Tibial nerve (tissue), 4 donors: ENCODE data around the gene MAMDC2.

Source experiments
- EP300 ChIP-seq, 2 donors: sonication (generic); formaldehyde crosslinking; IDR thresholded peaks; one replicate each; pipeline ENCODE4 v1.6.1; 2017; ENCODE audit warnings: antibody characterized with exemption in 2 of 2, mild to moderate bottlenecking in 1 of 2
- TF ChIP-seq, protein P1 (sequence below), 5 experiments: fragments of 200-600 bp in 3 of 5; fragments of 450-650 bp in 2 of 5; sonication (generic) in 3 of 5; IDR thresholded peaks; one replicate each; pipeline ENCODE4 v1.5.1; 2016 to 2019; ENCODE audit warnings: antibody characterized with exemption in 5 of 5, mild to moderate bottlenecking in 3 of 5, moderate library complexity in 2 of 5

DNA sequence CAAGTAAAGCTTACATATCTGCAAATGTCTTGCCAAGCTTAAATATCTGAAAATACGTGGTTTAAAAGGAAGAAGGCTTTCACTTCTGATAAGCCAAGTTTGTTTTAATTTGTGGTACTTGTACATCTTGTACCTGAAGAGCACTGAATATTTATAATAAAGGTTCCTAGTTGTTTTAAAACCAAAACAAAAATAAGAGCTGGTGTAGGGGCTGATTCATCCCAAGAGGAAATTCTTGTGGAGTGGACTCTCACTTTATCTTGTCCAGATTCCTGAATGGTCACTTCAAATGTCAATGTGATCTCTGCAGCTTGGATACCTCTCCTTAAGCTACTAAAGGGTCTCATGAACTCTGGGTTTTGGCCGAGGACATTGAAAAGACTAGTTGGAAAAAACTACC is 29.5 kb downstream of the MAMDC2 start:
- TF ChIP-seq, protein P1, sequence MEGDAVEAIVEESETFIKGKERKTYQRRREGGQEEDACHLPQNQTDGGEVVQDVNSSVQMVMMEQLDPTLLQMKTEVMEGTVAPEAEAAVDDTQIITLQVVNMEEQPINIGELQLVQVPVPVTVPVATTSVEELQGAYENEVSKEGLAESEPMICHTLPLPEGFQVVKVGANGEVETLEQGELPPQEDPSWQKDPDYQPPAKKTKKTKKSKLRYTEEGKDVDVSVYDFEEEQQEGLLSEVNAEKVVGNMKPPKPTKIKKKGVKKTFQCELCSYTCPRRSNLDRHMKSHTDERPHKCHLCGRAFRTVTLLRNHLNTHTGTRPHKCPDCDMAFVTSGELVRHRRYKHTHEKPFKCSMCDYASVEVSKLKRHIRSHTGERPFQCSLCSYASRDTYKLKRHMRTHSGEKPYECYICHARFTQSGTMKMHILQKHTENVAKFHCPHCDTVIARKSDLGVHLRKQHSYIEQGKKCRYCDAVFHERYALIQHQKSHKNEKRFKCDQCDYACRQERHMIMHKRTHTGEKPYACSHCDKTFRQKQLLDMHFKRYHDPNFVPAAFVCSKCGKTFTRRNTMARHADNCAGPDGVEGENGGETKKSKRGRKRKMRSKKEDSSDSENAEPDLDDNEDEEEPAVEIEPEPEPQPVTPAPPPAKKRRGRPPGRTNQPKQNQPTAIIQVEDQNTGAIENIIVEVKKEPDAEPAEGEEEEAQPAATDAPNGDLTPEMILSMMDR (IDR thresholded peaks at IDR 0.05) = no peak
- TF ChIP-seq EP300 (IDR thresholded peaks at IDR 0.05) = no peak
